ENCODE data around the gene ZDHHC14.
"Not testable (repeated sequence)": the region's sequence is repeated elsewhere in the genome, so short reads cannot be mapped to it uniquely, and the experiment has no call there.

The ZDHHC14 gene

GRCh38 chr6:157681041-157681650 is 300.2 kb downstream of the ZDHHC14 start:
- DNase-seq = no peak
- Mint-ChIP-seq H3K4me1 (no peaks in the 10 kb centered on the region), H3K27me3 (no peaks in the 10 kb centered on the region)

GRCh38 chr6:157682856-157683481 is 302.0 kb downstream of the ZDHHC14 start:
- no peaks in the 10 kb centered on the region for H3K9me3 Mint-ChIP-seq
- H3K27me3 Mint-ChIP-seq = no peaks in the 10 kb centered on the region
- ATAC-seq (replicated peaks) (no peak), DNase-seq (no peak)
- no peak overlapping the region for H3K27ac Mint-ChIP-seq
- H3K4me3 Mint-ChIP-seq = no peak overlapping the region
- H3K36me3 Mint-ChIP-seq = no peaks in the 10 kb centered on the region
- H3K4me1 Mint-ChIP-seq = no peaks in the 10 kb centered on the region

More at GRCh38 chr6:157681041-157681650, 300.2 kb downstream of the ZDHHC14 start:
- ATAC-seq (replicated peaks) = no peak
- Mint-ChIP-seq H3K36me3 (peaks cover 2 to 4% of the 10 kb centered on the region in 2 donors), H3K9me3 (no peaks in the 10 kb centered on the region), H3K4me3 (no peak overlapping the region), H3K27ac (no peak overlapping the region)

GRCh38 chr6:157683707-157684106 is 302.7 kb downstream of the ZDHHC14 start:
- Mint-ChIP-seq H3K4me1 (no peaks in the 10 kb centered on the region), H3K36me3 (no peaks in the 10 kb centered on the region), H3K4me3 (no peak overlapping the region), H3K27ac (no peak overlapping the region), H3K27me3 (no peaks in the 10 kb centered on the region), H3K9me3 (no peaks in the 10 kb centered on the region)
- no peak for ATAC-seq (replicated peaks)
- DNase-seq = no peak

GRCh38 chr6:157684620-157685299 is 303.8 kb downstream of the ZDHHC14 start:
- Mint-ChIP-seq H3K27me3 (no peaks in the 10 kb centered on the region), H3K27ac (no peak overlapping the region), H3K4me1 (no peaks in the 10 kb centered on the region), H3K36me3 (no peaks in the 10 kb centered on the region), H3K4me3 (no peak overlapping the region), H3K9me3 (no peaks in the 10 kb centered on the region)
- ATAC-seq (replicated peaks) (no peak), DNase-seq (no peak)

- ATAC-seq (replicated peaks) (no peak), DNase-seq (no peak)
- Mint-ChIP-seq H3K4me1 (no peaks in the 10 kb centered on the region), H3K9me3 (no peaks in the 10 kb centered on the region), H3K27me3 (peaks cover 4 to 5% of the 10 kb centered on the region in 2 donors), H3K27ac (no peak overlapping the region), H3K4me3 (no peak overlapping the region), H3K36me3 (no peaks in the 10 kb centered on the region)
These were observed 304.7 kb downstream of the ZDHHC14 start for GRCh38 chr6:157685596-157686280.

- Mint-ChIP-seq H3K36me3 (no peaks in the 10 kb centered on the region), H3K4me3 (no peak overlapping the region), H3K4me1 (no peaks in the 10 kb centered on the region), H3K9me3 (no peaks in the 10 kb centered on the region), H3K27ac (no peak overlapping the region), H3K27me3 (peaks cover 19 to 22% of the 10 kb centered on the region in 2 donors)
- no peak for ATAC-seq (replicated peaks)
- no peak for DNase-seq
These were observed 307.4 kb downstream of the ZDHHC14 start for GRCh38 chr6:157688275-157688959.

GRCh38 chr6:157688960-157689599 is 308.1 kb downstream of the ZDHHC14 start:
- ATAC-seq (replicated peaks) (no peak), DNase-seq (no peak)
- Mint-ChIP-seq H3K4me3 (no peak overlapping the region), H3K27me3 (peaks cover 19 to 23% of the 10 kb centered on the region in 2 donors), H3K36me3 (no peaks in the 10 kb centered on the region), H3K4me1 (no peaks in the 10 kb centered on the region), H3K9me3 (no peaks in the 10 kb centered on the region), H3K27ac (no peak overlapping the region)

GRCh38 chr6:157689875-157690274 is 308.9 kb downstream of the ZDHHC14 start:
- peaks cover 20 to 23% of the 10 kb centered on the region in 2 donors for H3K27me3 Mint-ChIP-seq
- H3K4me3 Mint-ChIP-seq = no peak overlapping the region
- H3K36me3 Mint-ChIP-seq = no peaks in the 10 kb centered on the region
- no peaks in the 10 kb centered on the region for H3K4me1 Mint-ChIP-seq
- ATAC-seq (replicated peaks) (no peak), DNase-seq (no peak)
- no peak overlapping the region for H3K27ac Mint-ChIP-seq
- H3K9me3 Mint-ChIP-seq = no peaks in the 10 kb centered on the region

- H3K36me3 Mint-ChIP-seq = no peaks in the 10 kb centered on the region
- DNase-seq (no peak), ATAC-seq (replicated peaks) (no peak)
- no peaks in the 10 kb centered on the region for H3K9me3 Mint-ChIP-seq
- no peak overlapping the region for H3K27ac Mint-ChIP-seq
- H3K27me3 Mint-ChIP-seq = peaks cover 23% of the 10 kb centered on the region in 2 donors
- no peak overlapping the region for H3K4me3 Mint-ChIP-seq
- no peaks in the 10 kb centered on the region for H3K4me1 Mint-ChIP-seq
These were observed 309.6 kb downstream of the ZDHHC14 start for GRCh38 chr6:157690441-157691210.

GRCh38 chr6:157691621-157692020 is 310.6 kb downstream of the ZDHHC14 start:
- not testable (repeated sequence) for H3K27ac Mint-ChIP-seq; H3K4me1 Mint-ChIP-seq; H3K9me3 Mint-ChIP-seq; H3K4me3 Mint-ChIP-seq; DNase-seq; ATAC-seq (replicated peaks); H3K36me3 Mint-ChIP-seq
- peaks cover 23% of the 10 kb centered on the region in 2 donors for H3K27me3 Mint-ChIP-seq

- Mint-ChIP-seq H3K36me3 (peaks cover 0 to 3% of the 10 kb centered on the region in 2 donors), H3K4me1 (no peaks in the 10 kb centered on the region), H3K4me3 (no peak overlapping the region), H3K27me3 (peaks cover 28 to 29% of the 10 kb centered on the region in 2 donors), H3K9me3 (peaks cover 3 to 5% of the 10 kb centered on the region in 2 donors), H3K27ac (no peak overlapping the region)
- ATAC-seq (replicated peaks) (no peak), DNase-seq (no peak)
These were observed 312.9 kb downstream of the ZDHHC14 start for GRCh38 chr6:157693867-157694266.

GRCh38 chr6:157695301-157696040 is 314.5 kb downstream of the ZDHHC14 start:
- no peak overlapping the region for H3K27ac Mint-ChIP-seq
- no peak for ATAC-seq (replicated peaks)
- no peak overlapping the region for H3K4me3 Mint-ChIP-seq
- H3K36me3 Mint-ChIP-seq = peaks cover 0 to 3% of the 10 kb centered on the region in 2 donors
- peaks cover 3 to 5% of the 10 kb centered on the region in 2 donors for H3K9me3 Mint-ChIP-seq
- DNase-seq = no peak
- H3K4me1 Mint-ChIP-seq = no peaks in the 10 kb centered on the region
- H3K27me3 Mint-ChIP-seq = peaks cover 23 to 24% of the 10 kb centered on the region in 2 donors

Data from stimulated activated naive B cell treated with anti-CD40 and anti-IgM and Interleukin-4, amounts not matched to agents 10 μg/mL and 1 μg/mL and 100 μg/mL, for 72 hours (primary cell).